HepG2 (cell line): ENCODE results near the gene ISLR. TPM values are rescaled to one million over a fixed set of nuclear protein-coding genes. Genes with fewer than 3 reads are reported as not detected.

Source experiments
- ATAC-seq: fragments of 200-7000 bp; cut with Tn5 transposase; 3 replicates; pipeline ENCODE4 v1.9.1; 2020; ENCODE audit warnings: mild to moderate bottlenecking, moderate library complexity
- BruUV-seq: library from RNA; stranded (reverse); fragments of 400-500 nt; replicated peaks from 2 replicates; lab custom pipeline; 2021; lab: Mats Ljungman, UMichigan
- CTCF ChIA-PET: fragments of 300-600 bp; formaldehyde crosslinking; extraction: SDS; loops from one replicate; lab custom pipeline; 2021; ENCODE audit warnings: low total read pairs, inconsistent platforms, low intra/inter-chr PET ratio; lab: Yijun Ruan, JAX
- POLR2A ChIA-PET: fragments of 350-600 bp; sonication (Branson Sonifier 250); formaldehyde crosslinking; loops from one replicate; lab custom pipeline; 2020; ENCODE audit warnings: antibody characterized with exemption, inconsistent platforms; lab: Yijun Ruan, JAX
- DNase-seq: peaks from one replicate; pipeline ENCODE4 v3.0.0-alpha.2; 2015; ENCODE audit warnings: low spot score
- FAIRE-seq: peaks from 3 replicates; lab custom pipeline; 2011; peaks lifted over from hg19 to GRCh38; lab: Jason Lieb, UNC
- H2AFZ ChIP-seq: one replicate; pipeline ENCODE4 v1.6.1; 2011; ENCODE audit warnings: low read length, inconsistent platforms
- H3K27ac ChIP-seq: fragments of 300-600 bp; 3 replicates; pipeline ENCODE4 v1.8.0; 2011; ENCODE audit warnings: mixed run types, mild to moderate bottlenecking, mixed read lengths, low read length, inconsistent platforms; ENCODE audit not compliant: insufficient read depth; ENCODE audit errors: extremely low read length
- H3K27me3 ChIP-seq, 2 experiments: fragments of 200-600 bp in 1 of 2; 2 replicates in 1 of 2; 3 replicates in 1 of 2; pipeline versions ENCODE4 v1.6.0 to v1.8.0; 2011; ENCODE audit warnings: low read length in 2 of 2, mild to moderate bottlenecking in 2 of 2, moderate library complexity in 2 of 2, inconsistent platforms in 1 of 2; ENCODE audit not compliant: insufficient read depth in 2 of 2, control insufficient read depth in 1 of 2
- H3K36me3 ChIP-seq, 2 experiments: fragments of 200-600 bp in 1 of 2; replicated peaks in 1 of 2; 2 replicates in 1 of 2; 3 replicates in 1 of 2; pipeline versions ENCODE4 v1.5.1 to v1.8.0; 2011; ENCODE audit warnings: low read length in 2 of 2, inconsistent platforms in 1 of 2; ENCODE audit not compliant: insufficient read depth in 2 of 2, control insufficient read depth in 1 of 2
- H3K4me1 ChIP-seq: 2 replicates; pipeline ENCODE4 v1.5.1; 2012; ENCODE audit warnings: low read length, inconsistent platforms; ENCODE audit not compliant: insufficient read depth
- H3K4me2 ChIP-seq: 2 replicates; pipeline ENCODE4 v1.6.0; 2011; ENCODE audit warnings: low read depth, low read length, inconsistent platforms
- H3K4me3 ChIP-seq, 3 experiments: fragments of 200-600 bp in 1 of 3; sonication (generic), shearing (Covaris generic) in 1 of 3; replicated peaks in 1 of 3; 2 replicates each; pipeline ENCODE4 v1.5.1; 2011 to 2016; ENCODE audit warnings: low read length in 3 of 3, inconsistent platforms in 2 of 3, low read depth in 2 of 3, mild to moderate bottlenecking in 2 of 3, control low read depth in 1 of 3, mixed read lengths in 1 of 3; ENCODE audit not compliant: insufficient read depth in 1 of 3
- H3K79me2 ChIP-seq: one replicate; pipeline ENCODE4 v1.6.1; 2011; ENCODE audit warnings: low read length, inconsistent platforms; ENCODE audit not compliant: insufficient read depth
- H3K9ac ChIP-seq: 2 replicates; pipeline ENCODE4 v1.6.0; 2011; ENCODE audit warnings: mild to moderate bottlenecking, low read depth, low read length, inconsistent platforms; ENCODE audit not compliant: insufficient read depth
- H3K9me3 ChIP-seq: 2 replicates; pipeline ENCODE4 v1.5.1; 2012; ENCODE audit warnings: mild to moderate bottlenecking, low read length
- H4K20me1 ChIP-seq: 2 replicates; pipeline ENCODE4 v1.6.0; 2011; ENCODE audit warnings: inconsistent platforms, mild to moderate bottlenecking, low read length, moderate library complexity; ENCODE audit not compliant: insufficient read depth
- ATRX ChIP-seq: sonication (generic); formaldehyde crosslinking; IDR thresholded peaks from 2 replicates; pipeline ENCODE4 v1.4.0; 2020; ENCODE audit warnings: missing genetic modification reagents, borderline replicate concordance
- CENPT ChIP-seq: sonication (generic); formaldehyde crosslinking; IDR thresholded peaks from 2 replicates; pipeline ENCODE4 v1.8.0; 2022; ENCODE audit warnings: low read depth, mild to moderate bottlenecking, moderate library complexity, missing genetic modification reagents
- GABPA ChIP-seq, 2 experiments: IDR thresholded peaks; 2 replicates each; pipeline ENCODE4 v1.6.1; 2011 to 2016; ENCODE audit warnings: low read depth in 2 of 2, low read length in 1 of 2, missing biosample characterization in 1 of 2, missing genetic modification characterization in 1 of 2
- GFI1 ChIP-seq: sonication (generic); formaldehyde crosslinking; IDR thresholded peaks from 2 replicates; pipeline ENCODE4 v1.5.0; 2020; ENCODE audit warnings: missing genetic modification reagents, mild to moderate bottlenecking, borderline replicate concordance
- HNF4A ChIP-seq: sonication (generic); formaldehyde crosslinking; IDR thresholded peaks from 2 replicates; pipeline ENCODE4 v1.4.0; 2020; ENCODE audit warnings: missing genetic modification reagents
- HNRNPL ChIP-seq: fragments of 200-400 bp; formaldehyde crosslinking; IDR thresholded peaks from 2 replicates; pipeline ENCODE4 v1.6.1; 2017; ENCODE audit warnings: mild to moderate bottlenecking, low read depth, low read length
- NAIF1 ChIP-seq: sonication (generic); formaldehyde crosslinking; IDR thresholded peaks from 2 replicates; pipeline ENCODE4 v1.5.0; 2020; ENCODE audit warnings: mild to moderate bottlenecking, missing genetic modification reagents, borderline replicate concordance
- PATZ1 ChIP-seq: sonication (generic); formaldehyde crosslinking; IDR thresholded peaks from 2 replicates; pipeline ENCODE4 v1.4.0; 2020; ENCODE audit warnings: missing genetic modification reagents
- TBP ChIP-seq: sonication (generic); formaldehyde crosslinking; IDR thresholded peaks from 2 replicates; pipeline ENCODE4 v1.5.0; 2020; ENCODE audit warnings: missing genetic modification reagents
- TEAD3 ChIP-seq: optimal IDR thresholded peaks from 2 replicates; pipeline ENCODE3; 2016; ENCODE audit warnings: borderline replicate concordance
- TP53 ChIP-seq: sonication (generic); formaldehyde crosslinking; conservative IDR thresholded peaks from 2 replicates; pipeline ENCODE4 v1.4.0; 2020; ENCODE audit warnings: missing genetic modification reagents
- ZNF235 ChIP-seq: sonication (generic); formaldehyde crosslinking; IDR thresholded peaks from 2 replicates; pipeline ENCODE4 v1.8.1; 2023; ENCODE audit warnings: mild to moderate bottlenecking, missing genetic modification reagents, borderline replicate concordance
- ZNF274 ChIP-seq: sonication (generic); formaldehyde crosslinking; IDR thresholded peaks from 2 replicates; pipeline ENCODE4 v1.5.1; 2020; ENCODE audit warnings: mild to moderate bottlenecking, missing genetic modification reagents
- ZNF670 ChIP-seq: sonication (generic); formaldehyde crosslinking; IDR thresholded peaks from 2 replicates; pipeline ENCODE4 v1.8.0; 2022; ENCODE audit warnings: mild to moderate bottlenecking, missing genetic modification reagents, borderline replicate concordance
- ZNF703 ChIP-seq: sonication (generic); formaldehyde crosslinking; IDR thresholded peaks from 2 replicates; pipeline ENCODE4 v1.5.1; 2020; ENCODE audit warnings: missing genetic modification reagents, mild to moderate bottlenecking, moderate library complexity, borderline replicate concordance
- WGBS: methylation state at CpG from one replicate; pipeline ENCODE4 v1.1.6; 2017; ENCODE audit warnings: low lambda C conversion rate; 5-methylcytosine and 5-hydroxymethylcytosine counted together
- in situ Hi-C: cut with HindIII; loops from 2 replicates; pipeline ENCODE4 v1.10.0; 2017; ENCODE audit warnings: low pct_unique_long_range_greater_than_20kb; ENCODE audit not compliant: extremely low pct_ligation_motif_present
- intact Hi-C: fragments of 100-400 bp; cut with micrococcal nuclease; formaldehyde crosslinking; loops from one replicate; pipeline ENCODE4 v1.10.0; 2022; ENCODE audit not compliant: unreplicated experiment
- polyA plus RNA-seq, 8 experiments: library from polyadenylated mRNA; depleted of rRNA in 3 of 8; stranded (reverse) in 7 of 8; unstranded in 1 of 8; fragments of >200 nt; fragmentation: Illumina TruSeq in 4 of 8; extraction: Trizol in 4 of 8; gene quantifications; 2 replicates each; pipeline versions ENCODE4 v1.2.1 to v1.2.3, GENCODE V29; 2011 to 2016; ENCODE audit warnings: low read depth in 4 of 8, missing spikeins in 1 of 8, mixed read lengths in 1 of 8; ENCODE audit not compliant: insufficient read depth in 1 of 8
- total RNA-seq, 5 experiments: library from RNA; depleted of rRNA; stranded (reverse); fragments of >200 nt; fragmentation: Illumina TruSeq; extraction: Trizol; gene quantifications; 2 replicates each; pipeline ENCODE4 v1.2.3, GENCODE V29; 2016; ENCODE audit warnings: low read depth in 1 of 5
- TF ChIP-seq, protein P1 (sequence below): sonication (generic); formaldehyde crosslinking; IDR thresholded peaks from 2 replicates; pipeline ENCODE4 v1.9.0; 2021; ENCODE audit warnings: missing genetic modification reagents, borderline replicate concordance
- TF ChIP-seq, protein P2 (sequence below): sonication (generic); formaldehyde crosslinking; IDR thresholded peaks from 2 replicates; pipeline ENCODE4 v1.5.1; 2020; ENCODE audit warnings: missing genetic modification reagents, mild to moderate bottlenecking, borderline replicate concordance
- TF ChIP-seq, protein P3 (sequence below): sonication (generic); formaldehyde crosslinking; IDR thresholded peaks from 2 replicates; pipeline ENCODE4 v1.5.1; 2020; ENCODE audit warnings: missing genetic modification reagents, mild to moderate bottlenecking, borderline replicate concordance

Gene ISLR
- total and polyA plus RNA-seq, 2 of the 13 experiments (the other 11 are each of a cell fraction or from before 2014, with no cell fraction given), result not detected

DNA sequence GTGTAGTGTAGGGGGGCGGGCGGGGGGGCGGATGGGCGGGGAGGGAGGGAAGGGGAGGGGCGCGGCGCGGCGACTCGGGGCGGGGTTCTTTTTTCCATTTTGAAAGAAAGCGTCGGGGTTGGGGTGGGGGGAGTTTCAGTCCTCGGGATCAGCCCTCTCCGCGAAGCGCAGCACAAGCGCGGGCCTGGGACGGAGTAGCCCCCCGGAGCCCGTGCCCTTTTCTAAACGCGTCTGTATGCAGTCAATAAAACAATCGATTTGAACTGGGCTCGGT lies 37.0 kb upstream of the ISLR start:
- 26% methylated on average over 25 of the region's 26 CpGs for WGBS

More for the DNA sequence above, 37.0 kb upstream of the ISLR start:
- H3K79me2 ChIP-seq, result no peaks in the 10 kb centered on the region
- H4K20me1 ChIP-seq, result 0 out of 2 replicates have a peak, but pooled peaks cover 3% of the 10 kb centered on the region
- H3K4me3 ChIP-seq, result no peak overlapping the region
- intact Hi-C loops, result no loop called here
- ChIA-PET CTCF (no interaction called here), POLR2A (no interaction called here)
- H3K27ac ChIP-seq, result no peak overlapping the region
- BruUV-seq, result no TSS peak
- peaks cover 14 to 46% of the 10 kb centered on the region in 2 experiments for H3K27me3 ChIP-seq
- no peak overlapping the region for H2AFZ ChIP-seq
- no peak for DNase-seq
- no peak for FAIRE-seq
- ATAC-seq, result no peak
- TF ChIP-seq, protein P1, sequence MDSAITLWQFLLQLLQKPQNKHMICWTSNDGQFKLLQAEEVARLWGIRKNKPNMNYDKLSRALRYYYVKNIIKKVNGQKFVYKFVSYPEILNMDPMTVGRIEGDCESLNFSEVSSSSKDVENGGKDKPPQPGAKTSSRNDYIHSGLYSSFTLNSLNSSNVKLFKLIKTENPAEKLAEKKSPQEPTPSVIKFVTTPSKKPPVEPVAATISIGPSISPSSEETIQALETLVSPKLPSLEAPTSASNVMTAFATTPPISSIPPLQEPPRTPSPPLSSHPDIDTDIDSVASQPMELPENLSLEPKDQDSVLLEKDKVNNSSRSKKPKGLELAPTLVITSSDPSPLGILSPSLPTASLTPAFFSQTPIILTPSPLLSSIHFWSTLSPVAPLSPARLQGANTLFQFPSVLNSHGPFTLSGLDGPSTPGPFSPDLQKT (CRISPR knock-in tag), result no peak
- TF ChIP-seq, protein P2, sequence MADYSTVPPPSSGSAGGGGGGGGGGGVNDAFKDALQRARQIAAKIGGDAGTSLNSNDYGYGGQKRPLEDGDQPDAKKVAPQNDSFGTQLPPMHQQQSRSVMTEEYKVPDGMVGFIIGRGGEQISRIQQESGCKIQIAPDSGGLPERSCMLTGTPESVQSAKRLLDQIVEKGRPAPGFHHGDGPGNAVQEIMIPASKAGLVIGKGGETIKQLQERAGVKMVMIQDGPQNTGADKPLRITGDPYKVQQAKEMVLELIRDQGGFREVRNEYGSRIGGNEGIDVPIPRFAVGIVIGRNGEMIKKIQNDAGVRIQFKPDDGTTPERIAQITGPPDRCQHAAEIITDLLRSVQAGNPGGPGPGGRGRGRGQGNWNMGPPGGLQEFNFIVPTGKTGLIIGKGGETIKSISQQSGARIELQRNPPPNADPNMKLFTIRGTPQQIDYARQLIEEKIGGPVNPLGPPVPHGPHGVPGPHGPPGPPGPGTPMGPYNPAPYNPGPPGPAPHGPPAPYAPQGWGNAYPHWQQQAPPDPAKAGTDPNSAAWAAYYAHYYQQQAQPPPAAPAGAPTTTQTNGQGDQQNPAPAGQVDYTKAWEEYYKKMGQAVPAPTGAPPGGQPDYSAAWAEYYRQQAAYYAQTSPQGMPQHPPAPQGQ (CRISPR knock-in tag), result no peak
- TF ChIP-seq TP53 (CRISPR knock-in tag), result no peak
- no peak for TF ChIP-seq ZNF274
- no peak for TF ChIP-seq GABPA (IDR thresholded peaks at IDR 0.05; ENCODE audit: low read depth, low read length)
- no peak for TF ChIP-seq GABPA (CRISPR knock-in tag; IDR thresholded peaks at IDR 0.05; ENCODE audit: low read depth)
- TF ChIP-seq NAIF1 (CRISPR knock-in tag), result no peak
- TF ChIP-seq, protein P3, sequence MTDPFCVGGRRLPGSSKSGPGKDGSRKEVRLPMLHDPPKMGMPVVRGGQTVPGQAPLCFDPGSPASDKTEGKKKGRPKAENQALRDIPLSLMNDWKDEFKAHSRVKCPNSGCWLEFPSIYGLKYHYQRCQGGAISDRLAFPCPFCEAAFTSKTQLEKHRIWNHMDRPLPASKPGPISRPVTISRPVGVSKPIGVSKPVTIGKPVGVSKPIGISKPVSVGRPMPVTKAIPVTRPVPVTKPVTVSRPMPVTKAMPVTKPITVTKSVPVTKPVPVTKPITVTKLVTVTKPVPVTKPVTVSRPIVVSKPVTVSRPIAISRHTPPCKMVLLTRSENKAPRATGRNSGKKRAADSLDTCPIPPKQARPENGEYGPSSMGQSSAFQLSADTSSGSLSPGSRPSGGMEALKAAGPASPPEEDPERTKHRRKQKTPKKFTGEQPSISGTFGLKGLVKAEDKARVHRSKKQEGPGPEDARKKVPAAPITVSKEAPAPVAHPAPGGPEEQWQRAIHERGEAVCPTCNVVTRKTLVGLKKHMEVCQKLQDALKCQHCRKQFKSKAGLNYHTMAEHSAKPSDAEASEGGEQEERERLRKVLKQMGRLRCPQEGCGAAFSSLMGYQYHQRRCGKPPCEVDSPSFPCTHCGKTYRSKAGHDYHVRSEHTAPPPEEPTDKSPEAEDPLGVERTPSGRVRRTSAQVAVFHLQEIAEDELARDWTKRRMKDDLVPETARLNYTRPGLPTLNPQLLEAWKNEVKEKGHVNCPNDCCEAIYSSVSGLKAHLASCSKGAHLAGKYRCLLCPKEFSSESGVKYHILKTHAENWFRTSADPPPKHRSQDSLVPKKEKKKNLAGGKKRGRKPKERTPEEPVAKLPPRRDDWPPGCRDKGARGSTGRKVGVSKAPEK, result no peak
- TF ChIP-seq GFI1 (CRISPR knock-in tag), result no peak
- TF ChIP-seq ZNF235 (CRISPR knock-in tag), result no peak
- TF ChIP-seq HNRNPL, result no peak
- TF ChIP-seq ATRX (CRISPR knock-in tag), result no peak
- no peak for TF ChIP-seq TBP (CRISPR knock-in tag)
- TF ChIP-seq TEAD3, result no peak
- no peak for TF ChIP-seq PATZ1 (CRISPR knock-in tag)
- no peak for TF ChIP-seq ZNF670 (CRISPR knock-in tag)
- TF ChIP-seq HNF4A (CRISPR knock-in tag), result no peak
- TF ChIP-seq CENPT (CRISPR knock-in tag), result no peak
- TF ChIP-seq ZNF703 (CRISPR knock-in tag), result no peak
- H3K36me3 ChIP-seq, result no peaks in the 10 kb centered on the region
- no peaks in the 10 kb centered on the region for H3K9me3 ChIP-seq
- no peak overlapping the region for H3K9ac ChIP-seq
- in situ Hi-C loops, result no loop called here
- H3K4me2 ChIP-seq, result no peak overlapping the region
- H3K4me1 ChIP-seq, result no peaks in the 10 kb centered on the region
